ENCODE data around the gene AIG1. TPM values are rescaled to one million over a fixed set of nuclear protein-coding genes. Genes with fewer than 3 reads are reported as not detected.
"Not testable (repeated sequence)": the region's sequence is repeated elsewhere in the genome, so short reads cannot be mapped to it uniquely, and the experiment has no call there.

The AIG1 gene
- polyA plus RNA-seq, 4 donors = 92.2 to 114 (median 102) TPM

- DNase-seq (ENCODE audit: low read depth in 4 of 4, low spot score in 2 of 4) = no peak
Observed at GRCh38 chr6:143123941-143124340, 63.3 kb downstream of the AIG1 start.

- DNase-seq (ENCODE audit: low read depth in 4 of 4, low spot score in 2 of 4) = no peak
Observed at GRCh38 chr6:143125455-143125854, 64.8 kb downstream of the AIG1 start.

- no peak for DNase-seq (ENCODE audit: low read depth in 4 of 4, low spot score in 2 of 4)
Observed at GRCh38 chr6:143125864-143126573, 65.3 kb downstream of the AIG1 start.

GRCh38 chr6:143126574-143126941 lies 65.9 kb downstream of the AIG1 start:
- no peak for DNase-seq (ENCODE audit: low read depth in 4 of 4, low spot score in 2 of 4)

GRCh38 chr6:143127941-143128680 lies 67.4 kb downstream of the AIG1 start:
- no peak for DNase-seq (ENCODE audit: low read depth in 4 of 4, low spot score in 2 of 4)

- DNase-seq (ENCODE audit: low read depth in 4 of 4, low spot score in 2 of 4) = no peak
Observed at GRCh38 chr6:143128681-143129015, 68.0 kb downstream of the AIG1 start.

- no peak for DNase-seq (ENCODE audit: low read depth in 4 of 4, low spot score in 2 of 4)
Observed at GRCh38 chr6:143130928-143131327, 70.2 kb downstream of the AIG1 start.

GRCh38 chr6:143135325-143135724 lies 74.6 kb downstream of the AIG1 start:
- DNase-seq (ENCODE audit: low read depth in 4 of 4, low spot score in 2 of 4) = no peak

- DNase-seq (ENCODE audit: low read depth in 4 of 4, low spot score in 2 of 4) = no peak
Observed at GRCh38 chr6:143135797-143136561, 75.3 kb downstream of the AIG1 start.

GRCh38 chr6:143136647-143137046 lies 76.0 kb downstream of the AIG1 start:
- no peak for DNase-seq (ENCODE audit: low read depth in 4 of 4, low spot score in 2 of 4)

- DNase-seq (ENCODE audit: low read depth in 4 of 4, low spot score in 2 of 4) = no peak
Observed at GRCh38 chr6:143139239-143139784, 78.6 kb downstream of the AIG1 start.

- not testable (repeated sequence) for DNase-seq (ENCODE audit: low read depth in 4 of 4, low spot score in 2 of 4)
Observed at GRCh38 chr6:143139884-143140283, 79.2 kb downstream of the AIG1 start.

- no peak for DNase-seq (ENCODE audit: low read depth in 4 of 4, low spot score in 2 of 4)
Observed at GRCh38 chr6:143140767-143141166, 80.1 kb downstream of the AIG1 start.

- no peak for DNase-seq (ENCODE audit: low read depth in 4 of 4, low spot score in 2 of 4)
Observed at GRCh38 chr6:143141442-143141841, 80.8 kb downstream of the AIG1 start.

- no peak for DNase-seq (ENCODE audit: low read depth in 4 of 4, low spot score in 2 of 4)
Observed at GRCh38 chr6:143146186-143146851, 85.6 kb downstream of the AIG1 start.

GRCh38 chr6:143149771-143150170 lies 89.1 kb downstream of the AIG1 start:
- DNase-seq (ENCODE audit: low read depth in 4 of 4, low spot score in 2 of 4) = no peak

GRCh38 chr6:143150281-143150680 lies 89.6 kb downstream of the AIG1 start:
- DNase-seq (ENCODE audit: low read depth in 4 of 4, low spot score in 2 of 4) = no peak

GRCh38 chr6:143151381-143151780 lies 90.7 kb downstream of the AIG1 start:
- no peak for DNase-seq (ENCODE audit: low read depth in 4 of 4, low spot score in 2 of 4)

GRCh38 chr6:143155681-143156080 lies 95.0 kb downstream of the AIG1 start:
- DNase-seq (ENCODE audit: low read depth in 4 of 4, low spot score in 2 of 4) = no peak

GRCh38 chr6:143157131-143157530 lies 96.4 kb downstream of the AIG1 start:
- DNase-seq (ENCODE audit: low read depth in 4 of 4, low spot score in 2 of 4) = no peak

GRCh38 chr6:143158113-143158581 lies 97.5 kb downstream of the AIG1 start:
- DNase-seq (ENCODE audit: low read depth in 4 of 4, low spot score in 2 of 4) = no peak
